K562 (cell line): Measurements from ENCODE around the gene TMEM164. TPM values are rescaled to one million over a fixed set of nuclear protein-coding genes. Genes with fewer than 3 reads are reported as not detected.

ENCODE experiments used
- ATAC-seq: fragments of 200-7000 bp; cut with Tn5 transposase; 3 replicates; pipeline ENCODE4 v1.9.1; 2020; ENCODE audit warnings: moderate library complexity
- BruUV-seq: library from RNA; stranded (reverse); fragments of 400-500 nt; replicated peaks from 2 replicates; lab custom pipeline; 2021; lab: Mats Ljungman, UMichigan
- CTCF ChIA-PET: fragments of 300-600 bp; formaldehyde crosslinking; extraction: SDS; loops from one replicate; lab custom pipeline; 2021; ENCODE audit warnings: low intra/inter-chr PET ratio; lab: Yijun Ruan, JAX
- POLR2A ChIA-PET: fragments of 300-600, 350-650 bp; sonication (Branson Sonifier 250); formaldehyde crosslinking; extraction: SDS; loops from one replicate; lab custom pipeline; 2021; ENCODE audit warnings: antibody characterized with exemption, inconsistent platforms; lab: Yijun Ruan, JAX
- DNase-seq, 4 experiments: peaks; one replicate each; pipeline versions ENCODE4 v3.0.0 to v3.0.0-alpha.2; 2011 to 2018; ENCODE audit warnings: low spot score in 3 of 4, mixed read lengths in 3 of 4; ENCODE audit errors: extremely low read depth in 1 of 4
- FAIRE-seq: peaks from 2 replicates; lab custom pipeline; 2011; peaks lifted over from hg19 to GRCh38; lab: Jason Lieb, UNC
- H2AFZ ChIP-seq: 2 replicates; pipeline ENCODE4 v1.6.0; 2011; ENCODE audit warnings: low read depth, low read length, control low read depth, inconsistent platforms
- H3K27ac ChIP-seq: fragments of 200-600 bp; 3 replicates; pipeline ENCODE4 v1.8.0; 2011; ENCODE audit warnings: low read depth, mild to moderate bottlenecking, control low read depth, inconsistent platforms, low read length, moderate library complexity, mixed read lengths; ENCODE audit errors: extremely low read depth
- H3K27me3 ChIP-seq, 2 experiments: fragments of 300-600 bp in 1 of 2; 2 replicates in 1 of 2; 3 replicates in 1 of 2; pipeline versions ENCODE4 v1.6.0 to v1.8.0; 2011; ENCODE audit warnings: inconsistent platforms in 2 of 2, low read length in 2 of 2, mild to moderate bottlenecking in 1 of 2, mixed read lengths in 1 of 2, moderate library complexity in 1 of 2; ENCODE audit not compliant: control insufficient read depth in 2 of 2, insufficient read depth in 2 of 2
- H3K36me3 ChIP-seq: fragments of 300-600 bp; 3 replicates; pipeline ENCODE4 v1.8.0; 2011; ENCODE audit warnings: mild to moderate bottlenecking, low read length, inconsistent platforms; ENCODE audit not compliant: control insufficient read depth, insufficient read depth
- H3K4me1 ChIP-seq, 2 experiments: fragments of 200-600 bp in 1 of 2; replicated peaks in 1 of 2; 2 replicates in 1 of 2; 3 replicates in 1 of 2; pipeline versions ENCODE4 v1.5.1 to v1.8.0; 2011; ENCODE audit warnings: inconsistent platforms in 2 of 2, low read length in 2 of 2, mild to moderate bottlenecking in 1 of 2, mixed read lengths in 1 of 2, moderate library complexity in 1 of 2; ENCODE audit not compliant: control insufficient read depth in 2 of 2, insufficient read depth in 2 of 2
- H3K4me2 ChIP-seq: 2 replicates; pipeline ENCODE4 v1.6.1; 2011; ENCODE audit warnings: low read length, control low read depth, inconsistent platforms, mixed read lengths; ENCODE audit not compliant: insufficient read depth
- H3K4me3 ChIP-seq: fragments of 200-600 bp; sonication (generic), shearing (Covaris generic); 2 replicates; pipeline ENCODE4 v1.5.1; 2016; ENCODE audit warnings: control low read depth, inconsistent platforms
- H3K79me2 ChIP-seq: fragments of 200-600 bp; 3 replicates; pipeline ENCODE4 v1.8.0; 2011; ENCODE audit warnings: low read length, inconsistent platforms; ENCODE audit not compliant: control insufficient read depth, insufficient read depth
- H3K9ac ChIP-seq, 2 experiments: 2 replicates each; pipeline versions ENCODE4 v1.6.0 to v1.6.1; 2011; ENCODE audit warnings: low read depth in 2 of 2, low read length in 2 of 2, control low read depth in 1 of 2, inconsistent platforms in 1 of 2, mild to moderate bottlenecking in 1 of 2, mixed read lengths in 1 of 2; ENCODE audit not compliant: insufficient read depth in 1 of 2
- H3K9me1 ChIP-seq: one replicate; pipeline ENCODE4 v1.6.0; 2011; ENCODE audit warnings: inconsistent platforms, mild to moderate bottlenecking, low read length, moderate library complexity; ENCODE audit not compliant: control insufficient read depth, insufficient read depth
- H3K9me3 ChIP-seq: replicated peaks from 2 replicates; pipeline ENCODE4 v1.5.1; 2011; ENCODE audit warnings: low read depth, low read length, inconsistent platforms; ENCODE audit not compliant: control insufficient read depth, insufficient read depth
- H4K20me1 ChIP-seq: replicated peaks from 2 replicates; pipeline ENCODE4 v1.6.1; 2011; ENCODE audit warnings: low read length, inconsistent platforms, mixed read lengths; ENCODE audit not compliant: control insufficient read depth, insufficient read depth
- BCLAF1 ChIP-seq, 2 experiments: fragments of 450-650 bp in 1 of 2; IDR thresholded peaks; 2 replicates each; pipeline ENCODE4 v1.6.1; 2011 to 2017; ENCODE audit warnings: low read depth in 2 of 2, antibody characterized with exemption in 1 of 2, borderline replicate concordance in 1 of 2, low read length in 1 of 2, mild to moderate bottlenecking in 1 of 2, mixed read lengths in 1 of 2; ENCODE audit not compliant: control insufficient read depth in 1 of 2
- CBFA2T3 ChIP-seq: fragments of 450-650 bp; IDR thresholded peaks from 2 replicates; pipeline ENCODE4 v1.6.1; 2017
- CCAR2 ChIP-seq: fragments of 200-400 bp; formaldehyde crosslinking; IDR thresholded peaks from 2 replicates; pipeline ENCODE4 v1.6.1; 2017; ENCODE audit warnings: mild to moderate bottlenecking, low read depth, low read length
- CEBPG ChIP-seq, 3 experiments: fragments of 200-800 bp in 1 of 3; sonication (Bioruptor generic) in 1 of 3; sonication (generic) in 1 of 3; formaldehyde crosslinking in 1 of 3; IDR thresholded peaks in 2 of 3; conservative IDR thresholded peaks in 1 of 3; 2 replicates each; pipeline versions ENCODE4 v1.6.1 to v1.8.0; 2016 to 2022; ENCODE audit warnings: missing compliant biosample characterization in 2 of 3, missing genetic modification characterization in 2 of 3, mild to moderate bottlenecking in 1 of 3, missing genetic modification reagents in 1 of 3
- ELF4 ChIP-seq: fragments of 450-650 bp; formaldehyde crosslinking; IDR thresholded peaks from 2 replicates; pipeline ENCODE4 v1.4.0; 2022; ENCODE audit warnings: missing genetic modification characterization
- ELK1 ChIP-seq: sonication (generic); formaldehyde crosslinking; IDR thresholded peaks from 2 replicates; pipeline ENCODE4 v1.8.1; 2022; ENCODE audit warnings: missing genetic modification reagents
- KDM1A ChIP-seq, 2 experiments: fragments of 450-650 bp; IDR thresholded peaks; 2 replicates each; pipeline ENCODE4 v1.6.1; 2016; ENCODE audit warnings: mild to moderate bottlenecking in 2 of 2
- PHF8 ChIP-seq: fragments of 200-600 bp; sonication (generic); IDR thresholded peaks from 2 replicates; pipeline ENCODE4 v1.6.1; 2012; ENCODE audit warnings: mixed run types, mild to moderate bottlenecking, inconsistent platforms, low read length, moderate library complexity, borderline replicate concordance
- TAF7 ChIP-seq: fragments of 450-650 bp; IDR thresholded peaks from 2 replicates; pipeline ENCODE4 v1.6.1; 2016; ENCODE audit warnings: missing genetic modification characterization, missing compliant biosample characterization
- ZNF717 ChIP-seq: fragments of 250-450 bp; sonication (Bioruptor Pico); IDR thresholded peaks from 2 replicates; pipeline ENCODE4 v1.5.0; 2021
- WGBS: fragments of 100-300 bp; shearing (Covaris generic); methylation state at CpG from one replicate; pipeline ENCODE4 v1.1.6; 2016; ENCODE audit warnings: low coverage, mixed read lengths; ENCODE audit not compliant: insufficient coverage; ENCODE audit errors: missing lambda C conversion rate; 5-methylcytosine and 5-hydroxymethylcytosine counted together
- in situ Hi-C: fragments of 300-500 bp; cut with MboI; formaldehyde crosslinking; loops from 4 replicates; pipeline ENCODE4 v1.15.0; 2018; ENCODE audit warnings: inconsistent platforms, mixed read lengths
- intact Hi-C: fragments of 100-400 bp; cut with micrococcal nuclease; formaldehyde crosslinking; loops from 2 replicates; pipeline ENCODE4 v1.14.2; 2022
- polyA plus RNA-seq, 8 experiments: library from polyadenylated mRNA; depleted of rRNA in 4 of 8; stranded (reverse) in 5 of 8; unstranded in 3 of 8; fragments of >200 nt; fragmentation: Nextera tagmentation in 2 of 8; fragmentation: Illumina TruSeq in 1 of 8; extraction: Ambion mirVana in 2 of 8; extraction: Trizol in 1 of 8; gene quantifications; 2 replicates each; pipeline versions ENCODE4 v1.2.1 to v1.2.3, GENCODE V29; 2011 to 2014; ENCODE audit warnings: inconsistent platforms in 1 of 8, missing spikeins in 1 of 8
- total RNA-seq, 7 experiments: library from RNA; depleted of rRNA in 6 of 7; stranded (reverse); fragments of >200 nt in 6 of 7; fragmentation: Illumina TruSeq in 2 of 7; extraction: Trizol in 2 of 7; gene quantifications; 2 replicates each; pipeline versions ENCODE4 v1.2.1 to v1.2.3, GENCODE V29; 2011 to 2021; ENCODE audit warnings: low replicate concordance in 1 of 7

The TMEM164 gene
- total and polyA plus RNA-seq, 9 of the 15 experiments (the other 6 are each of a cell fraction or from before 2014, with no cell fraction given), result 2.4 to 57.3 (median 23.1) TPM

- Histone ChIP-seq H3K4me1 (peaks cover 13 to 41% of the 10 kb centered on the region in 2 experiments; a peak in 4 of 5 replicates), H3K27ac (no peak overlapping the region), H3K9ac (no peak overlapping the region), H3K36me3 (peaks cover 88% of the 10 kb centered on the region), H3K27me3 (no peaks in the 10 kb centered on the region), H2AFZ (no peak overlapping the region), H3K4me3 (no peak overlapping the region), H3K79me2 (peaks cover 94% of the 10 kb centered on the region), H3K9me3 (no peaks in the 10 kb centered on the region)
- no TSS peak for BruUV-seq
- 76% methylated on average over 3 of the region's 3 CpGs for WGBS
- ChIA-PET CTCF (no interaction called here), POLR2A (no interaction called here)
- intact Hi-C loops (no loop called here), in situ Hi-C loops (no loop called here)
- ATAC-seq, result no peak
- TF ChIP-seq PHF8 (no peak), CEBPG (CRISPR knock-in tag; IDR thresholded peaks at IDR 0.05) (no peak), CEBPG (tag; conservative IDR thresholded peaks at IDR 0.05 in 1 of 2, IDR thresholded peaks at IDR 0.05 in 1 of 2) (no peak), ZNF717 (CRISPR knock-in tag) (no peak), CBFA2T3 (no peak), CCAR2 (no peak), TAF7 (tag) (no peak), BCLAF1 (IDR thresholded peaks at IDR 0.05; ENCODE audit: borderline replicate concordance in 1 of 2, control insufficient read depth in 1 of 2, low read depth in 2 of 2, low read length in 1 of 2) (no peak), KDM1A (IDR thresholded peaks at IDR 0.05) (no peak), ELF4 (CRISPR knock-in tag) (no peak), ELK1 (CRISPR knock-in tag) (no peak)
- TF ChIP-seq, all 486 proteins: peak for 0
- no peak for FAIRE-seq
- Histone ChIP-seq H3K9me1 (no peaks in the 10 kb centered on the region), H3K4me2 (no peak overlapping the region), H4K20me1 (peaks cover 2% of the 10 kb centered on the region; the same call in 1 of the 2 replicates)
- no peak for DNase-seq
These were observed 5.2 kb downstream of the TMEM164 start for GRCh38 chrX:110008011-110008635.
